M059J (cell line): Measurements from ENCODE around the gene TMEM209. TPM values are rescaled to one million over a fixed set of nuclear protein-coding genes. Genes with fewer than 3 reads are reported as not detected.
"Not testable (repeated sequence)": the region's sequence is repeated elsewhere in the genome, so short reads cannot be mapped to it uniquely, and the experiment has no call there.

Experiments used
- DNase-seq: peaks from one replicate; pipeline ENCODE4 v3.0.0-alpha.2; 2012; ENCODE audit warnings: low read depth
- total RNA-seq: library from RNA; depleted of rRNA; stranded (reverse); fragments of >200 nt; shearing (Covaris generic); gene quantifications from 2 replicates; pipeline ENCODE4 v1.2.3, GENCODE V29; 2014; rRNA removed

Gene TMEM209
- total RNA-seq, 1 experiment from 2014 or later, result 28.9 TPM

GRCh38 chr7:130127404-130127803 lies 77.8 kb downstream of the TMEM209 start:
- DNase-seq, result no peak

- not testable (repeated sequence) for DNase-seq
These were observed 78.4 kb downstream of the TMEM209 start for GRCh38 chr7:130126840-130127239.

DNA sequence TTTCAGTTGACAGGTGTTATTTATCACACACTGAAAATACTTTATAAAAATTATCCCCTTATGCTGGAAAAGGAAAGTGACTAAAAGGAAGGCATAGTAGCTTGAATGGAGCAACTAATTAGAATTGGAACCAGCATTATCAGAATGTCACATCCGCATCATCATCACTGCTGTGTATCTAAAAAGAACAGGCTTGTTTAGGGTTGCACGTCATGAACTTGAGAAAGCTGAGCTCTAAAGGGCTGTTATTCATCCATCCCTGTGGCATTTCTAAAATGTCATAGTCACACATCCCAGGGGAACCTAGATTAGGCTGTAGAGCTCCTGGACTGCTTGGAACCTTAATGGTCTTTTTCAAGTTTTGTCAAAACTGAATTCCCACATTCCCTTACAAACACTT lies 80.5 kb downstream of the TMEM209 start:
- DNase-seq, result no peak

DNA sequence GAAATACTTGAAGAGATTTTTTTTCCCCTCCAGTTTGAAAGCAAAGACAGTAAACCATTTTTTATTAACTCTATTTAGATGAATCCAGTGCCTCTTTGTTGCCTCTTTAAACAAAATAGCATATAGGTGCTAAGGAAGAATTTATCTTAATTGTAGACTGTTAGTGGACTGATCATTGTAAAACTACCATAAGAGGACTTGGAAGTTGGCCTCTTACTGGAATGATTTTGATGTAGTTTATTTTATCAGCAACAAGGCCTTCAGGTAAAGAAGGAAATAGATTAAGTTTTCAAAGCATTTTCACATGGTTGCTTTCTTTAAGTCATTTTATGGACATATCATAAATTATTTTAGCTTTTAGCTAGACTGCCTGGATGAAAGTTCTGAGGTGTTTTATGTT lies 81.7 kb downstream of the TMEM209 start:
- DNase-seq, result no peak

DNA sequence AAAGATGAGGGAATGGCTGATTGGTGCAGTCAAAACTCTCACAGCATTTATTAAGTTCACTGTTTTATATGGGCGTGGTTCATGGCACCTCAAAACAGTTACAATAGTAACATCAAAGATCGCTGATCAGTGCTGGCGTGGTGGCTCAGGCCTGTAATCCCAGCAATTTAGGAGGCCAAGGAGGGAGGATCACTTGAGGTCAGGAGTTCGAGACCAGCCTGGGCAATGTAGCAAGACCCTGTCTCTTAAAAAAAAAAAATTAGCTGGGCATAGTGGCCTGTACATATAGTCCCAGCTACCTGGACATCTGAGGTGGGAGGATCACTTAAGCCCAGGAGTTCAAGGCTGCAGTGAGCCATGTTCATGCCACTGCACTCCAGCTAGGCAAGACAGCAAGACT lies 86.4 kb downstream of the TMEM209 start:
- no peak for DNase-seq

- no peak for DNase-seq
These were observed 86.9 kb downstream of the TMEM209 start for GRCh38 chr7:130118294-130118693.

DNA sequence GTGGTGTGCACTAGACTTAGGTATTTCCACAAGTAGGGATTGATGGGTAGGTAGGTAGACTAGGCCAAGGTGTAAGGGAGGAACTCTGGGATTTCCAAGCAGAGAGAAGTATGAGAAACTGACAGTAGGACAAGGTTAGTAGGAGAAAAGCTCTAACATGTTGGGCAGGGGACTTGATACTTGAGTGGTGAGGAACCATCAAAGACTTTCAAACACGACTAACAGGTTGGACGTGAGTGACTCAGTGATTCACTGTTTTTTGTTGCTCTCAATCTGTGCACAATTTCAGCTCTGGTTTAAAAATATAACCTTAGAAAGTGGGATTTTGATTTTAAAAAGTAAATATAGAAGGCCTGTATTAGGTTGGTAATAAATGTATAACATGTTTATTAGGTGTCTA lies 90.4 kb downstream of the TMEM209 start:
- DNase-seq, result no peak

Other genes with a start within 250 kb of the TMEM209 start
- gene ZC3HC1, start 154.0 kb downstream of the TMEM209 start, total RNA-seq, result 38.3 and 45.3 TPM in 2 replicates
- 17.6 and 36.6 TPM in 2 replicates for gene KLHDC10, start 134.9 kb downstream of the TMEM209 start, total RNA-seq
- gene SSMEM1, start 2.5 kb upstream of the TMEM209 start, total RNA-seq, result not detected in 2 replicates
- 0.17 and 3.0 TPM in 2 replicates for gene CPA2, start 61.5 kb upstream of the TMEM209 start, total RNA-seq
- 564 and 723 TPM in 2 replicates for gene CPA4, start 87.8 kb upstream of the TMEM209 start, total RNA-seq
- gene CPA5, start 139.4 kb upstream of the TMEM209 start, total RNA-seq, result not detected in 2 replicates
- not detected in 2 replicates for gene CPA1, start 175.1 kb upstream of the TMEM209 start, total RNA-seq
- gene CEP41, start 235.6 kb upstream of the TMEM209 start, total RNA-seq, result 32.0 and 32.9 TPM in 2 replicates